GM21360 (cell line): Measurements from ENCODE around the gene USP37.

Experiments used
- ATAC-seq: cut with Tn5 transposase; IDR thresholded peaks from one replicate; pipeline ENCODE4 v1.9.1; 2021; ENCODE audit warnings: mild to moderate bottlenecking, moderate library complexity; ENCODE audit not compliant: unreplicated experiment

The USP37 gene

GRCh38 chr2:218568190-218569037 is at the start of gene USP37, which contains the start of gene CNOT9:
USP37 (minus strand) TSS chr2:218568351; CDS start chr2:218558653, 9,698 bp downstream.
CNOT9 (plus strand) TSS chr2:218568839; CDS start chr2:218568955, 116 bp downstream.
- ATAC-seq, result peak; percentile 79

- ATAC-seq, result no peak
Observed at GRCh38 chr2:218615868-218616315, 47.7 kb upstream of the USP37 start.

GRCh38 chr2:218607436-218608115 is 39.4 kb upstream of the USP37 start, which contains the start of gene PLCD4:
PLCD4 (plus strand) TSS chr2:218607899; CDS start chr2:218615740, 7,841 bp downstream.
- ATAC-seq, result no peak

GRCh38 chr2:218605432-218605831 is 37.3 kb upstream of the USP37 start:
- no peak for ATAC-seq

- ATAC-seq, result no peak
Observed at GRCh38 chr2:218585541-218585940, 17.4 kb upstream of the USP37 start.

GRCh38 chr2:218583983-218584850 is 16.1 kb upstream of the USP37 start:
- ATAC-seq, result no peak

GRCh38 chr2:218582076-218582475 is 13.9 kb upstream of the USP37 start:
- ATAC-seq, result no peak

- no peak for ATAC-seq
Observed at GRCh38 chr2:218578272-218578877, 10.2 kb upstream of the USP37 start.

- ATAC-seq, result no peak
Observed at GRCh38 chr2:218577482-218578220, 9.5 kb upstream of the USP37 start.

GRCh38 chr2:218576854-218577253 is 8.7 kb upstream of the USP37 start:
- ATAC-seq, result no peak

GRCh38 chr2:218570850-218571249 is 2.7 kb upstream of the USP37 start:
- no peak for ATAC-seq

- ATAC-seq, result no peak
Observed at GRCh38 chr2:218569661-218570500, 1.7 kb upstream of the USP37 start.

GRCh38 chr2:218569038-218569431 is 884 bp upstream of the USP37 start:
- no peak for ATAC-seq

GRCh38 chr2:218567797-218568189 is 358 bp downstream of the USP37 start:
- peak; percentile 38 for ATAC-seq

GRCh38 chr2:218566296-218566695 is 1.9 kb downstream of the USP37 start:
- no peak for ATAC-seq

GRCh38 chr2:218564056-218564455 is 4.1 kb downstream of the USP37 start:
- ATAC-seq, result no peak

GRCh38 chr2:218558986-218559385 is 9.2 kb downstream of the USP37 start:
- ATAC-seq, result no peak

- ATAC-seq, result no peak
Observed at GRCh38 chr2:218557941-218558340, 10.2 kb downstream of the USP37 start.

GRCh38 chr2:218555527-218555926 is 12.6 kb downstream of the USP37 start:
- ATAC-seq, result no peak
